Measurements from ENCODE around the gene NAA40.
A peak's percentile ranks its signal among the peaks of the same experiment; 100 is the strongest.

NAA40 gene

DNA sequence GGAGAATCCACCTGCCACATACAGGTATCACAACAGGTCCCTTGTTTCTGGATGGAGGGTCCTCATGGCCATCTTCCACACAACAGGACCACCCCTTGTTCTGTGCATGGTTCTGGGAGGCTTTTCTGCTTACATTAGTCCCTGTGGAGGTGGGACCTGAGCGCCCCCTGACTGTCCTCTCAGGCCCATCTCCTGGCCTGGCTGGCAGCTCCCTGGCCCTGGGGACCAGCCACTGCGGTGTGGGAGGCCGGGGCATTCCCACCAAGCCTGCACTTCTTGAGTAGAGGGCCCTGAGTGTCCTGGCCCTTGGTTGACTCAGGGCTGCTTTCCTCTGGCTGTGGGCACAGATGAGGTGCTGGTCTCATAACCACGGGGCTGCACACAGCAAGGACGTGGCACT, 40.6 kb downstream of the NAA40 start:
- FAIRE-seq (no peak), DNase-seq (ENCODE audit: insufficient read length, low spot score) (no peak)

- DNase-seq (ENCODE audit: insufficient read length, low spot score) (no peak), FAIRE-seq (no peak)
Observed at GRCh38 chr11:63985812-63986155, 47.0 kb downstream of the NAA40 start.

DNA sequence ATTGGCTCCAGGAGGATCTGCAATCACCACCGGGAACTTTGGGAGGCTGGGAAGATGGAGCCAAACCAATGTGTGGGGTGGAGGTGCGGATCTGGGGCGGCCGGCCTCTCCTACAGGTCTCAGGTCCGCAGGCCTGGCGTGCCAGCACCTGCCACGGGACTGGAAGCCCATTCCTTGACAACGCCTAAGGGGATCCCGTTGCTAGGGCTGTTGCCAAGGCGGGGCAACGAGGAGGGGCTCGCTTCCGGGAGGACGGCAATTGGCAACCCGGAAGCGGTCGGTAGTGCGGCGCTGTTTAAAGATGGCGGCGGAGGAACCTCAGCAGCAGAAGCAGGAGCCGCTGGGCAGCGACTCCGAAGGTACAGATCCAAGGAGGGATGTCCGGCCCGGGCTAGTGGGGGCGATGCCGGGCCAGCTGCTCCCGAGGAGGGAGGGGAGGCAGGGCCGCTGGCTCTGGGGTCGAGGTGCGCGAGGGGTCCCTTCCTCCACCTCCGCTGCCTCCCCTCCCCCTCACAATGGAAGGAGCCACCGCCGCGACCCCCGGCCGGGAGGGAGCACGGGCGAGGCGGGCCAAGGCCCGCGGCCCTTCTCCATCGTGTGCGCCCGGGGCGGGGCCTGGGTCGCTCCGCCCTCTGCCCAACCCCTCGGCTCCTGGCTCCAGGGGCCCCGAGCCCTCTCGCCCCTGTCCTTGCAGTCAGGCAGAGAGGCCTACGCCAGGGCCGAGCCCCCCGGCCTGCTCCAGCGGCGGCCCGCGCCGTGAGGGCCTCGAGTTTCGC, 47.5 kb downstream of the NAA40 start, which contains the start of gene OTUB1:
Gene OTUB1 (plus strand): TSS at position 283 of the 776 bp plus-strand sequence. CDS start 19 bp downstream, at position 302.
- peak; percentile 96 for DNase-seq (ENCODE audit: insufficient read length, low spot score)
- peak; percentile 86 for FAIRE-seq

DNA sequence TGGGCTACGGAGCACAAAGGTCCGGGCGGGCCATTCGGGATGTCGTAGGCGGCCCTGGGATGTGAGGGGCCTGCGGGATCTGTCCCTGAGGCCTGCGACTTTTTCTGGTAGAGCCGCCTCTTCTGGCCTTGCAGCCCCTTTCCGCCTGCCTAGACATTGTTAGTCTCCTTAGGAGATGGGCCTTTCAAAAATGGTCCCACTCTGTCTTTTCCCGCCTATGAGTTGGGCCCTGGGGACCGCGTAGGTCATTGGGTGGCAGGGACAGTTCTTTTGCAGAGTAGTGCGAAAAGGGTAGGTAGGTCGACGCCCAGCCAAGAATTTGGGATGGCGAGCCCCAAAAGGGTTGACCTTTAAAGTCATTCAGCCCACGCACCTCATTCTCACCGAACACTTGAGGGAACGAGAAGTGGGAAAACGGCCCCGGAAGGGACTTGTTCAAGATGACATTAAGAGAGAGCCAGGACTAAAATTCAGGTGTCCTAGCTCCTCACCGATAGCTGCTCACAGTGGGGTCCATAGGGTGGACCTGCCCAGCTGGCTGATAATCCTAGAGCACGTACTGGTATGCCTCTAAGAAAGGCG, 48.2 kb downstream of the NAA40 start:
- DNase-seq (ENCODE audit: insufficient read length, low spot score) (no peak), FAIRE-seq (no peak)

- no peak for FAIRE-seq
- no peak for DNase-seq (ENCODE audit: insufficient read length, low spot score)
Observed at GRCh38 chr11:63991558-63991957, 52.8 kb downstream of the NAA40 start.

DNA sequence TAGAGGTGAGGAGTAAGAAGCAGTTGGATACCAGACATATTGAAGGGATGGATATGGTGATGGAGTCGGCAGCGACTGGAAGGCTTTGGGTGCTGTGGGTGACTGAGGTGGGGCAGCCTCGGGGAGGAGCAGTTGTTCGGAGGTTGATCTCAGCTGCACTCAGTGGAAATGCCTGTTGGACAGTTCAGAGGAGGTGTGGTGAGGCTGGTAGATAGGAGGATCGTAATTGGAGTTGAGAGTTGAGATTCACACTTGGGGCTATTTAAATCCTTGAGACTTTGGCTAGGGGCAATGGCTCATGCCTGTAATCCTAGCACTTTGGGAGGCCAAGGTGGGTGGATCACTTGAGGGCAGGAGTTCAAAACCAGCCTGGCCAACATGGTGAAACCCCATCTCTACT, 54.3 kb downstream of the NAA40 start:
- FAIRE-seq = no peak
- DNase-seq (ENCODE audit: insufficient read length, low spot score) = no peak

- DNase-seq (ENCODE audit: insufficient read length, low spot score) (no peak), FAIRE-seq (no peak)
Observed at GRCh38 chr11:63993993-63994392, 55.2 kb downstream of the NAA40 start.

DNA sequence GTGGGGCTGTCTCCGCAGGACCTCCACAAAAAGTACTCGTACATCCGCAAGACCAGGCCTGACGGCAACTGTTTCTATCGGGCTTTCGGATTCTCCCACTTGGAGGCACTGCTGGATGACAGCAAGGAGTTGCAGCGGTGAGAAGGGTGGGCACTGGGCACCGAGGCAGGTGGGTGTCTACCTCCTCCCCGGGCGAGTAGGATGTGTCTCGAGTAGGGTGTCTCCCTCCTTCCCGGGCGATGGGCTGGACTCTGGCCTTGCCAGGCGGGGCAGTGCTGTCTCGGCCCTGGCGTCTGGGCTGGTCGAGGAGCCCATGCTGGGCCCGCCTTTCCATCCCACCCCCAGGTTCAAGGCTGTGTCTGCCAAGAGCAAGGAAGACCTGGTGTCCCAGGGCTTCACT, 57.7 kb downstream of the NAA40 start:
- FAIRE-seq (no peak), DNase-seq (ENCODE audit: insufficient read length, low spot score) (no peak)

GRCh38 chr11:63997104-63997700, 58.4 kb downstream of the NAA40 start:
- FAIRE-seq (no peak), DNase-seq (ENCODE audit: insufficient read length, low spot score) (no peak)

- FAIRE-seq (no peak), DNase-seq (ENCODE audit: insufficient read length, low spot score) (no peak)
Observed at GRCh38 chr11:63997801-63998337, 59.1 kb downstream of the NAA40 start.

DNA sequence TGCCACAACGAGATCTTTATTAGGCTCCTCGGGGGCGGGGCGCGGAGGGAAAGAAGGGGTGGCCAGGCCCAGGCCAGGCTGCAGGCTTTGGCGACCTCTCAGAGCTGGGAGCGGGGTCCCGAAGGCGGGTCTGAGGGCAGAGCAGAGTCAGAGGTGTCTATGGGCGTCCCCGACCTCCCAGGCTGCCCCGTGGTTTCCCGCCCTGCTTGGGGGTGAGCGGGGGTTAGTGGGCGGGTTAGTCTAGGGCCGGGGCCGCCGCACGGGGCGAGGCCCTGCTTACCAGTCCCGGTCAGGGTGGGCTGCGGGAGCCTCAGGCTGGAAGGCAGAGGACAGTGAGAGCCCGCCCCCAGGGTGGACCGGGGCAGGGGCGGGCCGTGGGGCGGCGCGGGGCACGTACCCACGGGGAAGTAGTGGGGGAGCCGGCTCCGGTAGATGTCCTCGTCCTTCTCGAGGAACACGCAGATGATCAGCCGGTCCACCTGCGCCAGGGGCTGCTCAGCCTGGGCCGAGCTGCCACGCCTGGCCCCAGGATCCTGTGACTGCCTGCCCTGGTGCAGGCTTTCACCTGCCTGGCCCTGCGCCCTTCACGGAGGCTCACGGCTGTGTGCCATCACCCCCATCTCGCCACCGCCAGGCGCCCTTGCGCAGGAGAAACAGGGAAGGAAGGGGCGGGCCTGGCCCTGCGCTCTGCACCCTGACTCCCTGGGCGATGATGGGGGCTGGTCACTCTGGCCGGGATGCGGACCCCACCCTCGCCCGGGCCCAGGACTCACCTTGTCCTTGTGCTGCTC, 60.0 kb downstream of the NAA40 start:
- DNase-seq (ENCODE audit: insufficient read length, low spot score) (no peak), FAIRE-seq (no peak)

DNA sequence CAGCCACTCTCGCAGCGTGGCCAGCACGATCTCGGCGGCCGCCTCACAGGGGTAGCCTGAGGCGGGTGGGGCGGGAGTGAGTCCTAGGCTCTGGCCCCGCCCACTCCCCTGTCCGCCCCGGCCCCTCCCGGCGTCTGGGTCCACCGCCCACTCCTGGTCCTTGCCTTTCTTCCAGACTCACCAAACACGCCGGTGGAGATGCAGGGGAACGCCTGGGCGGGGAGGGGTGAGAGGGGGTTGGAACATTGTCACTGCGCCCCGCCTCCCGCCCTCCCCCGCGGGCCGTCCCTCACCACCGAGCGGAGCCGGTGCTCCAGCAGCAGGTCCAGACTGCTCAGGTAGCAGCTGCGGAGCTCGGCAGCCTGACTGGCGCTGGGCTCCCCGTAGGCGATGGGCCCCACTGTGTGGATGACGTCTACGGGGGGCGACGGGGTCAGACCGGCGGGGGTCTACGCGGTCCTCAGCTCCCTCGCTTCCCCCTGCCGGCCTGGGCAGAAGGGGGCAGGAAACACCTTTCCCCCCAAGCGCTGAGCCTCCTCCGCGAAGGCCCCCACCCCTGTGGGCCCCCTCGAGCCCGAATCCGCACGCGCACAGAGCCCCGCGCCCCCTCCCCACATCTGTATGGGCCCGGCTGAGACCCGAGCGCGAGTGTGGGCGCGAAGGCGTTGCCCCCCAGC, 60.7 kb downstream of the NAA40 start:
- no peak for FAIRE-seq
- no peak for DNase-seq (ENCODE audit: insufficient read length, low spot score)

DNA sequence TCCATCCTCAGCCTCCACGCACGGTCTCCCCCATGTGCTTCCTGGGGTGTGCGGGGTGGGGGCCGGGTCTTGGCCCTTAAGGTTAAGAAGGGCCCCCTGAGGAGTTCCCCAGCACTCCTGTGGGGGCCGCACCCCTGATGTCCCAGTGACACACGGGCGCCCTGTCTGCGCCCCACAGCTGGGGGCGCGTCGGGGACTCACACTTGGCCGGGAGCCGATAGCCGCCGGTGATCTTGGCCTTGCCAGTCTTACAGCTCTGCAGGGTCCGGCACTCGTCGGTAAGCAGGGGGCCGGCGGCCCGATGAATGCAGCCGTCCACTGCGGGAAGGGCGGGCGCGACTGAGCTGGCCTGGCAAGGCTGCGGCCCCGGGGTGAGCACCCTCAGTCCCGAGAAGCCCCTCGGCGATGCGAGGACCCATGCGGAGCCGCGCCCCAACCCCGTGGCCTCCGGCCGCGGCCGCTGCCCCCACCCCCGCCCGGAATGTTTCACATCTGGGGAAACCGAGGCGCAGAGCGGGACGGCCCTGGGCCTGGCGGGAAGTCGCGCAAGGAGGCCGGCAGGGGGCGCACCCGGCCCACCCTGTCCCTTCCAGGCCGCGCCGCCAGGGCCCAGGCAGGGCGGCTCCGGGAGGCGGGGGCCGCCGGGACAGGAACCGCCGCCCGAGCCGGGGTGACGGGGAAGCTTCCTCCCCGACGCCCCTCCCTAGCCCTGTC, 61.4 kb downstream of the NAA40 start:
- no peak for DNase-seq (ENCODE audit: insufficient read length, low spot score)

DNA sequence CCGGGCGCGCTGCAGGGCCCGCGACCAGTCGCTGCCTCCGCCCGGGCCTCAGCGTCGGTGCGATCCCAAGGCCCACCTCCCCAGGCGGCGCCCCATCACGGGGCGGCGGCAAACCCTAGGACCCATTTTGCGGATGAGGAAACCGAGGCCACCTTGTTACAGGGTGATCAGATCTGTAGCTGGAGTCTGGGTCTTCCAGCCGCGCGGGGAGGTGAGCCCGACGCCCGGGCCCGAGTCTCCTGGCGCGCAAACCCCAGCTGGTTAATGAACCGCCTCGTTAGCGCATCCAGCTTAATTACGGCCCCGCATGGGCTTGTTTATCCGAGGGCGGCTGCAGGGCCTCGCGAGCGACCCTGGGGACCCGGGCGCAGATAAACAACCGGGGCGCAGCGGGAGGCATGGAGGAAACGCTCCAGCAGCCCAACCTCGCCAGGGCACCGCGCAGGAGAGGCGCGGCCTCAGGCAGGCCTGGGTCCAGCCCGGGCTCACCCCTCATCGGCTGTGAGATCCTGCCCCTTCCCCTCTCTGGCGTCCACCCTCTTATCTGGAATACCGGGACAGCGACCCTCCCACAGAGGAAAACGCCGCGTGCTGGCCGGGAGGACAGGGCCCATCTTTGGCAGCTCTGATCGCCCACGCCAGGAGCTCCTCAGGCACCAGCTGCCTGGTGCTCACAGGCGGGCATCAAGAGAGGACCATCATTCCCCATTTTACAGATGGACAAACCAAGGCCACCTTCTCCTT, 62.1 kb downstream of the NAA40 start:
- DNase-seq (ENCODE audit: insufficient read length, low spot score) = no peak

More for the DNA sequence above, 61.4 kb downstream of the NAA40 start:
- no peak for FAIRE-seq

DNA sequence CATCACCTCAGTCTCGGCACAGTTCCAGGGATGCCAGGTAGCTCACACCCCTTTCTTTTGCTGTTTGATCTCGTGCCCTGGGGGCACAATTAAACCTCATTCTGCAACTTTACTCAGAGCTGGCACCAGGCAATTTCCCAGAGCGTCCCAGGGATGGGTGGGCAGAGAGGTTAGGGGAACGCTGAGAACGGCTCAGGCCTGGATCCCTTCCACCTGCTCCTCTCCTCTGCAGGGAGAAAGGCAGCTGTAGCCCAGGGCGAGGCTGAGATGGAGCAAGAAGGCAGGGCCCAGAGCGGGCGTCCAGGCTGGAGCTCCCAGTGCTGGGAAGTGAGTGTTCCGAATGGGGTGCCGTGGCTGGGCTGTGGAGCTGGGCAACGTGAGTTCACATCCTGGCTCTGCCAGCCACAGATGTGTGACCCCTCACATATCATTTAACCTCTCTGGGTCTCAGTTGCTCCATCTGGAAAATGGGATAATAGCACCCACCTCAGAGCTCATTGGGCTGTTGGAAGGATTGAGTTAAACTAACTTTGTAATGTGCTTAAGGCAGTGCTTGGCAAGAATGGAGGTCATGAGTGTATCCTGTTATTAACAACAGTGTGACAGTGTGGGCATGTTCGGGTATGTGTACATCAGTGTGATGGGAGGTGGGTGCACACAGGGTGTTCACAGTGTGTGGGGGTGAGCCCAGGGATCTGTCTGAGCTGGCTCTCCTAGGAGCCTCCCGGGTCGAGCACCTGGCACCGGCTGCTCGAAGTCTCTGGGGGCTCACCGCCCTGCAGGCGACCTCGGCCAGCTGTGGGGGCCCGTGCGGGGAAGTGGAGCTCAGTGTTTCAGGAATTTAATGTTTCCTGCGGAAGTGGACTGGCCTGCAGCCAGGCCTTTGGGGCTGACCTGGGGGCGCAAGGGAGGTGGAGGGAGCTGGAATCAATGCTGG, 63.0 kb downstream of the NAA40 start:
- DNase-seq (ENCODE audit: insufficient read length, low spot score) (peak; percentile 37), FAIRE-seq (no peak)

More for the DNA sequence above, 62.1 kb downstream of the NAA40 start:
- FAIRE-seq = no peak

DNA sequence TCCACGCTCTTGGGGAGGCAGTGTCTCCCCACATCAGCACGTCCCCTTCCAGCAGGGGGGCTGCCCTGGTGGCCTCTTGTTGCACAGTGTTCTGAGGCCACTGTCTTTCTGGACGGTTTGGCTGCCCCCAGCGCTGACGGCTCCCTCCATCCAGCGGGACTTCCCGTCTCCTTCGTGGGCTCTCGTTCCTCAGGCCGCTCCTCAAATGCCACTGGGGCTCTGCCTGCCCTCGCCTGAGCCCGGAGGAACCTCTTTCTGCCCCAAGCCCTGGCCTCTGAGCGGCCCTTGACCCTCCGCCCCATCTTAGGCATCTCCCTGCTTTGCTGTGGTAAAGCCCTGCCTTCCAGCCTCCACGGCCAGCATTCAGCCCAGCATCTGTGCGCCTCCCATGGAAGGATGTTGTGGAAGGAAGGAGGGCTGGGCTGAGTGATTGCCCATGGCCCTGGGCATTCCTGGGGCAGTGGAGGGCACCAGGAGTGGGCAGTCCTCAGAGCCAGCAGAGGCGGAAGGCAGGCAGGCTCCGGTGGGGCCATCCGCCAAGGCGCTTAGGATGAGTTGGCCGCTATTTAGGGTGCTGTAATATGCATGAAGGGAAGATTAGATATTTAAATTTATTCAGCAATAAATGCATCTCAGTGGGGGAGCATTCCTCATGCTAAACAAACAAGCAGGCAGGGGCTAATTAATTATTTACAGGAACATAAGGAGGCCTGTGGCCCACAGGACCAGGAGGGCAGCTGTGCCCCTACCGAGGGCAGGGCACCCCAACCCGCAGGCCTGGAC, 65.2 kb downstream of the NAA40 start:
- FAIRE-seq (no peak), DNase-seq (ENCODE audit: insufficient read length, low spot score) (no peak)

DNA sequence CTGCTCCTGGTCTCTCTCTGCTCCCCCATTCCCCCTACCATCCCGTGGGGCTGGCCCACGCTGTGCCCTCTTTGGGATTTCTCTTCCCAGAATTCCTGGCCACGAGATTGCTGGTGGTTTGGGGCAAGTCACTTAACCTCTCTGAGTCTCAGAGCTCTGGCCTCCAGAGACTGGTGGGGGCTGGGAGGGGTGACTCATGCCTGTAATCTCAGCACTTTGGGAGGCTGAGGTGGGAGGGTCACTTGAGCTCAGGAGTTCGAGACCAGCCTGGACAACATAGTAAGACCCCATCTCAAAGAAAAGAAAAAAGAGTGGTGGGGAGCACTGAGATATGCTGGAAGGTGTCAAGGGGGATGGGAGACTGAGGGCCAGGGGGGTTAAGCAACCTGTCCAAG, 65.8 kb downstream of the NAA40 start:
- no peak for FAIRE-seq
- no peak for DNase-seq (ENCODE audit: insufficient read length, low spot score)
